K562 (cell line): ENCODE measurements around the gene ZBTB2. TPM values are rescaled to one million over a fixed set of nuclear protein-coding genes. Genes with fewer than 3 reads are reported as not detected.

ENCODE experiments used
- ATAC-seq: fragments of 200-7000 bp; cut with Tn5 transposase; 3 replicates; pipeline ENCODE4 v1.9.1; 2020; ENCODE audit warnings: moderate library complexity
- BruUV-seq: library from RNA; stranded (reverse); fragments of 400-500 nt; replicated peaks from 2 replicates; lab custom pipeline; 2021; lab: Mats Ljungman, UMichigan
- CTCF ChIA-PET: fragments of 300-600 bp; formaldehyde crosslinking; extraction: SDS; loops from one replicate; lab custom pipeline; 2021; ENCODE audit warnings: low intra/inter-chr PET ratio; lab: Yijun Ruan, JAX
- POLR2A ChIA-PET: fragments of 300-600, 350-650 bp; sonication (Branson Sonifier 250); formaldehyde crosslinking; extraction: SDS; loops from one replicate; lab custom pipeline; 2021; ENCODE audit warnings: antibody characterized with exemption, inconsistent platforms; lab: Yijun Ruan, JAX
- DNase-seq, 4 experiments: peaks; one replicate each; pipeline versions ENCODE4 v3.0.0 to v3.0.0-alpha.2; 2011 to 2018; ENCODE audit warnings: low spot score in 3 of 4, mixed read lengths in 3 of 4; ENCODE audit errors: extremely low read depth in 1 of 4
- FAIRE-seq: peaks from 2 replicates; lab custom pipeline; 2011; peaks lifted over from hg19 to GRCh38; lab: Jason Lieb, UNC
- H2AFZ ChIP-seq: 2 replicates; pipeline ENCODE4 v1.6.0; 2011; ENCODE audit warnings: low read depth, low read length, control low read depth, inconsistent platforms
- H3K27ac ChIP-seq: fragments of 200-600 bp; 3 replicates; pipeline ENCODE4 v1.8.0; 2011; ENCODE audit warnings: low read depth, mild to moderate bottlenecking, control low read depth, inconsistent platforms, low read length, moderate library complexity, mixed read lengths; ENCODE audit errors: extremely low read depth
- H3K27me3 ChIP-seq, 2 experiments: fragments of 300-600 bp in 1 of 2; 2 replicates in 1 of 2; 3 replicates in 1 of 2; pipeline versions ENCODE4 v1.6.0 to v1.8.0; 2011; ENCODE audit warnings: inconsistent platforms in 2 of 2, low read length in 2 of 2, mild to moderate bottlenecking in 1 of 2, mixed read lengths in 1 of 2, moderate library complexity in 1 of 2; ENCODE audit not compliant: control insufficient read depth in 2 of 2, insufficient read depth in 2 of 2
- H3K36me3 ChIP-seq: fragments of 300-600 bp; 3 replicates; pipeline ENCODE4 v1.8.0; 2011; ENCODE audit warnings: mild to moderate bottlenecking, low read length, inconsistent platforms; ENCODE audit not compliant: control insufficient read depth, insufficient read depth
- H3K4me1 ChIP-seq, 2 experiments: fragments of 200-600 bp in 1 of 2; replicated peaks in 1 of 2; 2 replicates in 1 of 2; 3 replicates in 1 of 2; pipeline versions ENCODE4 v1.5.1 to v1.8.0; 2011; ENCODE audit warnings: inconsistent platforms in 2 of 2, low read length in 2 of 2, mild to moderate bottlenecking in 1 of 2, mixed read lengths in 1 of 2, moderate library complexity in 1 of 2; ENCODE audit not compliant: control insufficient read depth in 2 of 2, insufficient read depth in 2 of 2
- H3K4me2 ChIP-seq: 2 replicates; pipeline ENCODE4 v1.6.1; 2011; ENCODE audit warnings: low read length, control low read depth, inconsistent platforms, mixed read lengths; ENCODE audit not compliant: insufficient read depth
- H3K4me3 ChIP-seq: fragments of 200-600 bp; sonication (generic), shearing (Covaris generic); 2 replicates; pipeline ENCODE4 v1.5.1; 2016; ENCODE audit warnings: control low read depth, inconsistent platforms
- H3K79me2 ChIP-seq: fragments of 200-600 bp; 3 replicates; pipeline ENCODE4 v1.8.0; 2011; ENCODE audit warnings: low read length, inconsistent platforms; ENCODE audit not compliant: control insufficient read depth, insufficient read depth
- H3K9ac ChIP-seq, 2 experiments: 2 replicates each; pipeline versions ENCODE4 v1.6.0 to v1.6.1; 2011; ENCODE audit warnings: low read depth in 2 of 2, low read length in 2 of 2, control low read depth in 1 of 2, inconsistent platforms in 1 of 2, mild to moderate bottlenecking in 1 of 2, mixed read lengths in 1 of 2; ENCODE audit not compliant: insufficient read depth in 1 of 2
- H3K9me1 ChIP-seq: one replicate; pipeline ENCODE4 v1.6.0; 2011; ENCODE audit warnings: inconsistent platforms, mild to moderate bottlenecking, low read length, moderate library complexity; ENCODE audit not compliant: control insufficient read depth, insufficient read depth
- H3K9me3 ChIP-seq: replicated peaks from 2 replicates; pipeline ENCODE4 v1.5.1; 2011; ENCODE audit warnings: low read depth, low read length, inconsistent platforms; ENCODE audit not compliant: control insufficient read depth, insufficient read depth
- H4K20me1 ChIP-seq: replicated peaks from 2 replicates; pipeline ENCODE4 v1.6.1; 2011; ENCODE audit warnings: low read length, inconsistent platforms, mixed read lengths; ENCODE audit not compliant: control insufficient read depth, insufficient read depth
- POLR2A ChIP-seq: fragments of 450-650 bp; conservative IDR thresholded peaks from 2 replicates; pipeline ENCODE4 v1.6.1; 2016
- RBM17 ChIP-seq: fragments of 200-400 bp; formaldehyde crosslinking; IDR thresholded peaks from 2 replicates; pipeline ENCODE4 v1.6.1; 2017; ENCODE audit warnings: low read depth, mild to moderate bottlenecking, low read length, borderline replicate concordance
- STAT5B ChIP-seq: fragments of 250-450 bp; sonication (Bioruptor Pico); IDR thresholded peaks from 2 replicates; pipeline ENCODE4 v1.8.0; 2021; ENCODE audit warnings: mild to moderate bottlenecking, inconsistent platforms
- ZFP36 ChIP-seq: fragments of 150-350 bp; IDR thresholded peaks from 2 replicates; pipeline ENCODE4 v1.6.1; 2018; ENCODE audit warnings: low read length, low read depth; ENCODE audit not compliant: partially characterized antibody
- WGBS: fragments of 100-300 bp; shearing (Covaris generic); methylation state at CpG from one replicate; pipeline ENCODE4 v1.1.6; 2016; ENCODE audit warnings: low coverage, mixed read lengths; ENCODE audit not compliant: insufficient coverage; ENCODE audit errors: missing lambda C conversion rate; 5-methylcytosine and 5-hydroxymethylcytosine counted together
- in situ Hi-C: fragments of 300-500 bp; cut with MboI; formaldehyde crosslinking; loops from 4 replicates; pipeline ENCODE4 v1.15.0; 2018; ENCODE audit warnings: inconsistent platforms, mixed read lengths
- intact Hi-C: fragments of 100-400 bp; cut with micrococcal nuclease; formaldehyde crosslinking; loops from 2 replicates; pipeline ENCODE4 v1.14.2; 2022
- polyA plus RNA-seq, 8 experiments: library from polyadenylated mRNA; depleted of rRNA in 4 of 8; stranded (reverse) in 5 of 8; unstranded in 3 of 8; fragments of >200 nt; fragmentation: Nextera tagmentation in 2 of 8; fragmentation: Illumina TruSeq in 1 of 8; extraction: Ambion mirVana in 2 of 8; extraction: Trizol in 1 of 8; gene quantifications; 2 replicates each; pipeline versions ENCODE4 v1.2.1 to v1.2.3, GENCODE V29; 2011 to 2014; ENCODE audit warnings: inconsistent platforms in 1 of 8, missing spikeins in 1 of 8
- total RNA-seq, 7 experiments: library from RNA; depleted of rRNA in 6 of 7; stranded (reverse); fragments of >200 nt in 6 of 7; fragmentation: Illumina TruSeq in 2 of 7; extraction: Trizol in 2 of 7; gene quantifications; 2 replicates each; pipeline versions ENCODE4 v1.2.1 to v1.2.3, GENCODE V29; 2011 to 2021; ENCODE audit warnings: low replicate concordance in 1 of 7
- TF ChIP-seq, protein P1 (sequence below): fragments of 250-450 bp; sonication (Bioruptor Pico); IDR thresholded peaks from 2 replicates; pipeline ENCODE4 v1.8.0; 2022; ENCODE audit warnings: moderate library complexity, mild to moderate bottlenecking, inconsistent platforms

Gene ZBTB2
- total and polyA plus RNA-seq, 9 of the 15 experiments (the other 6 are each of a cell fraction or from before 2014, with no cell fraction given): 5.1 to 26.2 (median 16.4) TPM

GRCh38 chr6:151403919-151404308, 12.6 kb upstream of the ZBTB2 start:
- intact Hi-C loops (no loop called here), in situ Hi-C loops (loop anchor here (25.0 kb wide), 1 partner anchor 1583 kb away; the partner anchor contains the start of gene FBXO5)
- WGBS: 96% methylated on average over 3 of the region's 4 CpGs
- FAIRE-seq (no peak), DNase-seq (no peak), ATAC-seq (no peak)
- Histone ChIP-seq H3K4me2 (no peak overlapping the region), H3K4me1 (no peaks in the 10 kb centered on the region), H3K9ac (no peak overlapping the region), H3K4me3 (no peak overlapping the region), H3K9me1 (peaks cover 5% of the 10 kb centered on the region), H2AFZ (no peak overlapping the region), H3K9me3 (no peaks in the 10 kb centered on the region), H3K27ac (no peak overlapping the region), H3K79me2 (peaks cover 52% of the 10 kb centered on the region), H3K36me3 (peaks cover 78% of the 10 kb centered on the region), H4K20me1 (no peaks in the 10 kb centered on the region; the same call in 1 of the 2 replicates), H3K27me3 (no peaks in the 10 kb centered on the region)
- POLR2A ChIA-PET: interaction anchor here (1.5 to 2.5 kb wide), 2 partner anchors 10 to 13 kb away, joined by 4 to 9 read pairs; no protein-coding TSS in a partner anchor
- CTCF ChIA-PET: interaction anchor here (0.6 kb wide), 1 partner anchor 51 kb away, joined by 3 read pairs; no protein-coding TSS in a partner anchor
- no peak for TF ChIP-seq RBM17
- 0 out of 2 replicates have a peak, but pooled peaks have one; percentile 2 for TF ChIP-seq POLR2A
- TF ChIP-seq ZFP36: no peak
- TF ChIP-seq STAT5B (CRISPR knock-in tag): no peak
- TF ChIP-seq, protein P1, sequence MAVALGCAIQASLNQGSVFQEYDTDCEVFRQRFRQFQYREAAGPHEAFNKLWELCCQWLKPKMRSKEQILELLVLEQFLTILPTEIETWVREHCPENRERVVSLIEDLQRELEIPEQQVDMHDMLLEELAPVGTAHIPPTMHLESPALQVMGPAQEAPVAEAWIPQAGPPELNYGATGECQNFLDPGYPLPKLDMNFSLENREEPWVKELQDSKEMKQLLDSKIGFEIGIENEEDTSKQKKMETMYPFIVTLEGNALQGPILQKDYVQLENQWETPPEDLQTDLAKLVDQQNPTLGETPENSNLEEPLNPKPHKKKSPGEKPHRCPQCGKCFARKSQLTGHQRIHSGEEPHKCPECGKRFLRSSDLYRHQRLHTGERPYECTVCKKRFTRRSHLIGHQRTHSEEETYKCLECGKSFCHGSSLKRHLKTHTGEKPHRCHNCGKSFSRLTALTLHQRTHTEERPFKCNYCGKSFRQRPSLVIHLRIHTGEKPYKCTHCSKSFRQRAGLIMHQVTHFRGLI (CRISPR knock-in tag): no peak
- no TSS peak for BruUV-seq
